ENCODE data around the gene ZKSCAN8.

DNA sequence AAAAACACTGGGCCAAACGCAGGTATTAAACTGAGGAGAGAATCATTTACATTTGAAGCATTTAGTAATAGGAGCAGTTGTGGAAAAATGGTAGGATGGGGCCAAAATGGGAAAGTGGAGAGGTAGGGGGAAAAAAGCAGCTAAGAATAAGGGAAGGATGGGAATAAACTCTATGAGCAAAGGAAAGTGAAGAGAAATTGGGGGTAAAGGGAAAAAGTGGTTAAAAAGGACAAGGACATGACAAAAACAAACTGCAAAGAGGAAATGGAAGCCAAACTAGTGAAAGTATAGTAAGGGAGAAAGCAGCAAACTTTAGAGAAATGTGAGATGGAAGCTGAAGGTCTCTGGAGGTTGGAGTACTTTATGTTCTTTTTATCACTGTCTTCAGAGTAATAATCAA lies 23.5 kb upstream of the ZKSCAN8 start:
- TF ChIP-seq CEBPB (IDR thresholded peaks at IDR 0.05) (no peak), RCOR1 (IDR thresholded peaks at IDR 0.05; ENCODE audit: low read depth, low read length) (no peak), POLR2A (IDR thresholded peaks at IDR 0.05; ENCODE audit: low read length) (no peak), HDAC2 (IDR thresholded peaks at IDR 0.05) (no peak), PHF8 (IDR thresholded peaks at IDR 0.05; ENCODE audit: borderline replicate concordance, low read depth) (no peak), EP300 (IDR thresholded peaks at IDR 0.05) (no peak), RAD21 (conservative IDR thresholded peaks at IDR 0.05 in 1 of 2, IDR thresholded peaks at IDR 0.05 in 1 of 2) (no peak), HOXA7 (CRISPR knock-in tag; IDR thresholded peaks at IDR 0.05) (no peak)
- TF ChIP-seq, protein P1, sequence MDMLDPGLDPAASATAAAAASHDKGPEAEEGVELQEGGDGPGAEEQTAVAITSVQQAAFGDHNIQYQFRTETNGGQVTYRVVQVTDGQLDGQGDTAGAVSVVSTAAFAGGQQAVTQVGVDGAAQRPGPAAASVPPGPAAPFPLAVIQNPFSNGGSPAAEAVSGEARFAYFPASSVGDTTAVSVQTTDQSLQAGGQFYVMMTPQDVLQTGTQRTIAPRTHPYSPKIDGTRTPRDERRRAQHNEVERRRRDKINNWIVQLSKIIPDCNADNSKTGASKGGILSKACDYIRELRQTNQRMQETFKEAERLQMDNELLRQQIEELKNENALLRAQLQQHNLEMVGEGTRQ (IDR thresholded peaks at IDR 0.05) = no peak
- TF ChIP-seq, protein P2, sequence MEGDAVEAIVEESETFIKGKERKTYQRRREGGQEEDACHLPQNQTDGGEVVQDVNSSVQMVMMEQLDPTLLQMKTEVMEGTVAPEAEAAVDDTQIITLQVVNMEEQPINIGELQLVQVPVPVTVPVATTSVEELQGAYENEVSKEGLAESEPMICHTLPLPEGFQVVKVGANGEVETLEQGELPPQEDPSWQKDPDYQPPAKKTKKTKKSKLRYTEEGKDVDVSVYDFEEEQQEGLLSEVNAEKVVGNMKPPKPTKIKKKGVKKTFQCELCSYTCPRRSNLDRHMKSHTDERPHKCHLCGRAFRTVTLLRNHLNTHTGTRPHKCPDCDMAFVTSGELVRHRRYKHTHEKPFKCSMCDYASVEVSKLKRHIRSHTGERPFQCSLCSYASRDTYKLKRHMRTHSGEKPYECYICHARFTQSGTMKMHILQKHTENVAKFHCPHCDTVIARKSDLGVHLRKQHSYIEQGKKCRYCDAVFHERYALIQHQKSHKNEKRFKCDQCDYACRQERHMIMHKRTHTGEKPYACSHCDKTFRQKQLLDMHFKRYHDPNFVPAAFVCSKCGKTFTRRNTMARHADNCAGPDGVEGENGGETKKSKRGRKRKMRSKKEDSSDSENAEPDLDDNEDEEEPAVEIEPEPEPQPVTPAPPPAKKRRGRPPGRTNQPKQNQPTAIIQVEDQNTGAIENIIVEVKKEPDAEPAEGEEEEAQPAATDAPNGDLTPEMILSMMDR (IDR thresholded peaks at IDR 0.05) = no peak
- TF ChIP-seq, protein P3, sequence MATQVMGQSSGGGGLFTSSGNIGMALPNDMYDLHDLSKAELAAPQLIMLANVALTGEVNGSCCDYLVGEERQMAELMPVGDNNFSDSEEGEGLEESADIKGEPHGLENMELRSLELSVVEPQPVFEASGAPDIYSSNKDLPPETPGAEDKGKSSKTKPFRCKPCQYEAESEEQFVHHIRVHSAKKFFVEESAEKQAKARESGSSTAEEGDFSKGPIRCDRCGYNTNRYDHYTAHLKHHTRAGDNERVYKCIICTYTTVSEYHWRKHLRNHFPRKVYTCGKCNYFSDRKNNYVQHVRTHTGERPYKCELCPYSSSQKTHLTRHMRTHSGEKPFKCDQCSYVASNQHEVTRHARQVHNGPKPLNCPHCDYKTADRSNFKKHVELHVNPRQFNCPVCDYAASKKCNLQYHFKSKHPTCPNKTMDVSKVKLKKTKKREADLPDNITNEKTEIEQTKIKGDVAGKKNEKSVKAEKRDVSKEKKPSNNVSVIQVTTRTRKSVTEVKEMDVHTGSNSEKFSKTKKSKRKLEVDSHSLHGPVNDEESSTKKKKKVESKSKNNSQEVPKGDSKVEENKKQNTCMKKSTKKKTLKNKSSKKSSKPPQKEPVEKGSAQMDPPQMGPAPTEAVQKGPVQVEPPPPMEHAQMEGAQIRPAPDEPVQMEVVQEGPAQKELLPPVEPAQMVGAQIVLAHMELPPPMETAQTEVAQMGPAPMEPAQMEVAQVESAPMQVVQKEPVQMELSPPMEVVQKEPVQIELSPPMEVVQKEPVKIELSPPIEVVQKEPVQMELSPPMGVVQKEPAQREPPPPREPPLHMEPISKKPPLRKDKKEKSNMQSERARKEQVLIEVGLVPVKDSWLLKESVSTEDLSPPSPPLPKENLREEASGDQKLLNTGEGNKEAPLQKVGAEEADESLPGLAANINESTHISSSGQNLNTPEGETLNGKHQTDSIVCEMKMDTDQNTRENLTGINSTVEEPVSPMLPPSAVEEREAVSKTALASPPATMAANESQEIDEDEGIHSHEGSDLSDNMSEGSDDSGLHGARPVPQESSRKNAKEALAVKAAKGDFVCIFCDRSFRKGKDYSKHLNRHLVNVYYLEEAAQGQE (IDR thresholded peaks at IDR 0.05) = no peak

Data from A549 (cell line).